IMR-90 (cell line): ENCODE data around the gene DHCR24. TPM values are rescaled to one million over a fixed set of nuclear protein-coding genes. Genes with fewer than 3 reads are reported as not detected.

Source experiments
- ATAC-seq: fragments of 200-7000 bp; cut with Tn5 transposase; 2 replicates; pipeline ENCODE4 v1.9.1; 2020; ENCODE audit warnings: low read depth, mild to moderate bottlenecking, moderate library complexity
- BruUV-seq: library from RNA; stranded (reverse); fragments of 400-500 nt; replicated peaks from 2 replicates; lab custom pipeline; 2021; lab: Mats Ljungman, UMichigan
- CTCF ChIA-PET: fragments of 300-600 bp; formaldehyde crosslinking; extraction: SDS; loops from one replicate; lab custom pipeline; 2021; ENCODE audit warnings: antibody characterized with exemption; lab: Yijun Ruan, JAX
- POLR2A ChIA-PET: fragments of 300-600 bp; sonication (Branson Sonifier 250); formaldehyde crosslinking; loops from one replicate; lab custom pipeline; 2022; ENCODE audit warnings: antibody characterized with exemption; ENCODE audit not compliant: unreplicated experiment; lab: Charles Lee
- DNase-seq: peaks from one replicate; pipeline ENCODE4 v3.0.0; 2013
- H2AFZ ChIP-seq: replicated peaks from 2 replicates; pipeline ENCODE3; 2013; ENCODE audit warnings: low read length, mild to moderate bottlenecking; ENCODE audit not compliant: poor library complexity
- H2AK5ac ChIP-seq: 2 replicates; pipeline ENCODE4 v1.6.1; 2013; ENCODE audit warnings: low read depth, low read length, inconsistent platforms
- H2AK9ac ChIP-seq: replicated peaks from 2 replicates; pipeline ENCODE3; 2013; ENCODE audit warnings: mild to moderate bottlenecking, low read depth, low read length, moderate library complexity; ENCODE audit not compliant: poor library complexity
- H2BK120ac ChIP-seq: 2 replicates; pipeline ENCODE4 v1.6.1; 2013; ENCODE audit warnings: low read depth, low read length, inconsistent platforms
- H2BK15ac ChIP-seq: 3 replicates; pipeline ENCODE4 v1.6.1; 2013; ENCODE audit warnings: low read depth, low read length, inconsistent platforms
- H2BK20ac ChIP-seq: 2 replicates; pipeline ENCODE4 v1.6.1; 2013; ENCODE audit warnings: low read depth, mild to moderate bottlenecking, inconsistent platforms, low read length, moderate library complexity
- H2BK5ac ChIP-seq: 2 replicates; pipeline ENCODE4 v1.6.1; 2013; ENCODE audit warnings: mild to moderate bottlenecking, low read depth, low read length, inconsistent platforms; ENCODE audit not compliant: poor library complexity, severe bottlenecking
- H3K14ac ChIP-seq: replicated peaks from 2 replicates; pipeline ENCODE4 v1.6.1; 2013; ENCODE audit warnings: low read depth, low read length, inconsistent platforms
- H3K18ac ChIP-seq: 2 replicates; pipeline ENCODE4 v1.6.1; 2013; ENCODE audit warnings: low read depth, low read length, control low read depth
- H3K23ac ChIP-seq: 2 replicates; pipeline ENCODE4 v1.6.1; 2013; ENCODE audit warnings: low read depth, low read length, inconsistent platforms
- H3K27ac ChIP-seq: 2 replicates; pipeline ENCODE4 v1.5.1; 2013; ENCODE audit warnings: mild to moderate bottlenecking, control low read depth, low read length; ENCODE audit not compliant: insufficient read depth
- H3K27me3 ChIP-seq: 2 replicates; pipeline ENCODE4 v1.6.1; 2013; ENCODE audit warnings: low read length; ENCODE audit not compliant: control insufficient read depth, insufficient read depth
- H3K36me3 ChIP-seq: 2 replicates; pipeline ENCODE4 v1.6.1; 2013; ENCODE audit warnings: low read length, mixed read lengths; ENCODE audit not compliant: control insufficient read depth, insufficient read depth
- H3K4ac ChIP-seq: 2 replicates; pipeline ENCODE4 v1.6.1; 2013; ENCODE audit warnings: low read depth, low read length, inconsistent platforms
- H3K4me1 ChIP-seq: 2 replicates; pipeline ENCODE4 v1.6.1; 2013; ENCODE audit warnings: low read length, mixed read lengths; ENCODE audit not compliant: control insufficient read depth, insufficient read depth
- H3K4me2 ChIP-seq: 2 replicates; pipeline ENCODE4 v1.6.1; 2013; ENCODE audit warnings: low read depth, mild to moderate bottlenecking, control low read depth, low read length, moderate library complexity
- H3K4me3 ChIP-seq: 2 replicates; pipeline ENCODE4 v1.5.1; 2013; ENCODE audit warnings: low read depth, mild to moderate bottlenecking, control low read depth, low read length, moderate library complexity; ENCODE audit not compliant: insufficient read depth
- H3K56ac ChIP-seq: 2 replicates; pipeline ENCODE4 v1.6.1; 2013; ENCODE audit warnings: low read length, inconsistent platforms; ENCODE audit not compliant: insufficient read depth; ENCODE audit errors: extremely low read depth
- H3K79me1 ChIP-seq, 2 experiments: 2 replicates each; pipeline ENCODE4 v1.6.1; 2013; ENCODE audit warnings: low read length in 2 of 2, inconsistent platforms in 1 of 2, low read depth in 1 of 2
- H3K9ac ChIP-seq: 2 replicates; pipeline ENCODE4 v1.6.1; 2013; ENCODE audit warnings: low read depth, low read length, control low read depth
- H3K9me1 ChIP-seq: 2 replicates; pipeline ENCODE4 v1.6.1; 2013; ENCODE audit warnings: low read length, inconsistent platforms; ENCODE audit not compliant: insufficient read depth
- H3K9me3 ChIP-seq: 2 replicates; pipeline ENCODE4 v1.6.1; 2013; ENCODE audit warnings: low read length; ENCODE audit not compliant: control insufficient read depth, insufficient read depth
- H4K20me1 ChIP-seq: 2 replicates; pipeline ENCODE4 v1.6.1; 2013; ENCODE audit warnings: low read length, inconsistent platforms; ENCODE audit not compliant: insufficient read depth
- H4K5ac ChIP-seq: 2 replicates; pipeline ENCODE4 v1.6.1; 2013; ENCODE audit warnings: mild to moderate bottlenecking, low read depth, low read length, control low read depth
- H4K8ac ChIP-seq, 2 experiments: 2 replicates each; pipeline ENCODE4 v1.6.1; 2013; ENCODE audit warnings: low read depth in 2 of 2, low read length in 2 of 2, control low read depth in 1 of 2, inconsistent platforms in 1 of 2
- H4K91ac ChIP-seq: 2 replicates; pipeline ENCODE4 v1.6.1; 2013; ENCODE audit warnings: low read depth, low read length, inconsistent platforms; ENCODE audit not compliant: insufficient read depth
- CHD1 ChIP-seq: IDR thresholded peaks from 2 replicates; pipeline ENCODE4 v1.6.1; 2012; ENCODE audit warnings: low read depth, low read length, improper control_type of control experiment
- FOS ChIP-seq: fragments of 150-350 bp; IDR thresholded peaks from 2 replicates; pipeline ENCODE4 v1.6.1; 2016; ENCODE audit warnings: low read depth, low read length
- MXI1 ChIP-seq: IDR thresholded peaks from 2 replicates; pipeline ENCODE4 v1.6.1; 2012; ENCODE audit warnings: low read depth, mild to moderate bottlenecking, low read length, moderate library complexity, borderline replicate concordance
- RFX5 ChIP-seq: IDR thresholded peaks from 2 replicates; pipeline ENCODE4 v1.8.0; 2012; ENCODE audit warnings: low read depth, mild to moderate bottlenecking, low read length, moderate library complexity
- SMC3 ChIP-seq: fragments of 150-350 bp; IDR thresholded peaks from 2 replicates; pipeline ENCODE4 v1.6.1; 2016; ENCODE audit warnings: low read depth, mild to moderate bottlenecking, antibody characterized with exemption, low read length, moderate library complexity
- USF2 ChIP-seq: fragments of 150-350 bp; IDR thresholded peaks from 2 replicates; pipeline ENCODE4 v1.6.1; 2017; ENCODE audit warnings: mild to moderate bottlenecking, antibody characterized with exemption, low read length, low read depth
- WGBS, 2 experiments: methylation state at CpG; one replicate each; pipeline versions ENCODE4 v1.1.5 to v1.1.7; 2013; ENCODE audit warnings: missing lambda C conversion rate in 2 of 2; ENCODE audit not compliant: insufficient read length in 1 of 2; ENCODE audit errors: extremely low coverage in 2 of 2; 5-methylcytosine and 5-hydroxymethylcytosine counted together
- dilution Hi-C: fragments of 300-500 bp; cut with HindIII; formaldehyde crosslinking; loops from one replicate; pipeline ENCODE4 v1.14.3; 2018; ENCODE audit warnings: low sequenced_read_pairs; ENCODE audit not compliant: unreplicated experiment
- in situ Hi-C: fragments of 300-500 bp; cut with MboI; formaldehyde crosslinking; loops from 3 replicates; pipeline ENCODE4 v1.14.3; 2019; ENCODE audit warnings: low sequenced_read_pairs, inconsistent platforms, mixed read lengths
- intact Hi-C: fragments of 100-400 bp; cut with micrococcal nuclease; formaldehyde crosslinking; loops from 2 replicates; pipeline ENCODE4 v1.10.0; 2022
- polyA plus RNA-seq, 3 experiments: library from polyadenylated mRNA; depleted of rRNA; stranded (reverse); fragments of >200 nt; gene quantifications; 2 replicates each; pipeline ENCODE4 v1.2.3, GENCODE V29; 2012; ENCODE audit warnings: low replicate concordance in 1 of 3
- total RNA-seq: library from RNA; depleted of rRNA; stranded (reverse); fragments of >200 nt; gene quantifications from 2 replicates; pipeline ENCODE4 v1.2.3, GENCODE V29; 2012

Gene DHCR24
- total and polyA plus RNA-seq, 2 of the 4 experiments (the other 2 are of a cell fraction), result 130 to 194 TPM

GRCh38 chr1:54922921-54923421 lies 36.0 kb upstream of the DHCR24 start:
- CTCF ChIA-PET, result interaction anchor here (0.6 to 1.2 kb wide), 2 partner anchors 18 to 49 kb away, joined by 3 read pairs; no protein-coding TSS in a partner anchor
- no peak overlapping the region for H2AFZ ChIP-seq
- in situ Hi-C loops, result no loop called here

More at GRCh38 chr1:54922921-54923421, 36.0 kb upstream of the DHCR24 start:
- no peak overlapping the region for H2BK5ac ChIP-seq
- no peak overlapping the region for H3K23ac ChIP-seq
- H3K4me3 ChIP-seq, result no peak overlapping the region
- H3K27ac ChIP-seq, result no peak overlapping the region
- no peak overlapping the region for H3K56ac ChIP-seq
- ATAC-seq (no peak), DNase-seq (no peak)
- WGBS, 2 experiments, result 58 to 100% methylated on average over 1 to 2 of the region's 2 CpGs
- no peak overlapping the region for H2AK9ac ChIP-seq
- H2BK20ac ChIP-seq, result no peak overlapping the region
- dilution Hi-C loops (no loop called here), intact Hi-C loops (no loop called here)
- no peak overlapping the region for H4K8ac ChIP-seq
- no peak overlapping the region for H3K18ac ChIP-seq
- no peaks in the 10 kb centered on the region for H3K79me1 ChIP-seq
- TF ChIP-seq CHD1, result no peak
- TF ChIP-seq MXI1, result no peak
- TF ChIP-seq USF2, result no peak
- TF ChIP-seq FOS, result no peak
- no peak for TF ChIP-seq SMC3
- no peak for TF ChIP-seq RFX5
- H4K5ac ChIP-seq, result no peak overlapping the region
- H2AK5ac ChIP-seq, result no peak overlapping the region
- H2BK15ac ChIP-seq, result no peak overlapping the region
- H4K20me1 ChIP-seq, result no peaks in the 10 kb centered on the region
- no peak overlapping the region for H3K9ac ChIP-seq
- H3K4me2 ChIP-seq, result no peak overlapping the region
- peaks cover 3% of the 10 kb centered on the region for H3K4me1 ChIP-seq
- H3K27me3 ChIP-seq, result peaks cover 22% of the 10 kb centered on the region
- BruUV-seq, result no TSS peak
- H3K9me3 ChIP-seq, result peaks cover 4% of the 10 kb centered on the region; the same call in 1 of the 2 replicates
- no peak overlapping the region for H4K91ac ChIP-seq
- peaks cover 7% of the 10 kb centered on the region; the same call in 1 of the 2 replicates for H3K9me1 ChIP-seq
- H3K14ac ChIP-seq, result no peak overlapping the region
- no peaks in the 10 kb centered on the region for H3K36me3 ChIP-seq
- no peak overlapping the region for H2BK120ac ChIP-seq
- POLR2A ChIA-PET, result no interaction called here
- no peak overlapping the region for H3K4ac ChIP-seq
